ENCODE measurements around the gene SMARCD2. TPM values are rescaled to one million over a fixed set of nuclear protein-coding genes. Genes with fewer than 3 reads are reported as not detected.
"Not testable (repeated sequence)": the region's sequence is repeated elsewhere in the genome, so short reads cannot be mapped to it uniquely, and the experiment has no call there.

The SMARCD2 gene
- total RNA-seq, 2 experiments from 2014 or later, result 129 to 138 TPM

DNA sequence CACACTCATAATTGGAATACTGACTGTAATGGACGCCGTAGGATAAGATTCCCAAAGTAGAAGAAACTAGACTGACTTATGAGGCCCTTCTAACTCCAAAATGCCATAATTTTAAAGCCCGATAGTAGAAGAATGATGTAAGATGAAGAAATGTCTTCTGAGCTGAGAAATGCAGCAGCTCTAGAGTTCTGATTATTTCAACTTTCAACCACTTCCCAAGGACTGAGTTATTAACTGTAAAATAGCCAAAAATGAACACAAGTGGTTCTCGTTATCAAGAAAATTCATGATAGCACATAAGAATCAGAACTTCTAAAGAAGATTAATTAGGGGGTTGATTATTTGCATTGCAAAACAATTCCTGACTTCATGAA, 27.8 kb upstream of the SMARCD2 start:
- H3K4me1 Mint-ChIP-seq; H3K9me3 Mint-ChIP-seq; H3K27ac Mint-ChIP-seq; DNase-seq; POLR2A ChIA-PET; ATAC-seq (ENCODE audit: low read depth); H3K36me3 Mint-ChIP-seq; H3K4me3 Mint-ChIP-seq: not testable (repeated sequence)
- H3K27me3 Mint-ChIP-seq, result peaks cover 19% of the 10 kb centered on the region

DNA sequence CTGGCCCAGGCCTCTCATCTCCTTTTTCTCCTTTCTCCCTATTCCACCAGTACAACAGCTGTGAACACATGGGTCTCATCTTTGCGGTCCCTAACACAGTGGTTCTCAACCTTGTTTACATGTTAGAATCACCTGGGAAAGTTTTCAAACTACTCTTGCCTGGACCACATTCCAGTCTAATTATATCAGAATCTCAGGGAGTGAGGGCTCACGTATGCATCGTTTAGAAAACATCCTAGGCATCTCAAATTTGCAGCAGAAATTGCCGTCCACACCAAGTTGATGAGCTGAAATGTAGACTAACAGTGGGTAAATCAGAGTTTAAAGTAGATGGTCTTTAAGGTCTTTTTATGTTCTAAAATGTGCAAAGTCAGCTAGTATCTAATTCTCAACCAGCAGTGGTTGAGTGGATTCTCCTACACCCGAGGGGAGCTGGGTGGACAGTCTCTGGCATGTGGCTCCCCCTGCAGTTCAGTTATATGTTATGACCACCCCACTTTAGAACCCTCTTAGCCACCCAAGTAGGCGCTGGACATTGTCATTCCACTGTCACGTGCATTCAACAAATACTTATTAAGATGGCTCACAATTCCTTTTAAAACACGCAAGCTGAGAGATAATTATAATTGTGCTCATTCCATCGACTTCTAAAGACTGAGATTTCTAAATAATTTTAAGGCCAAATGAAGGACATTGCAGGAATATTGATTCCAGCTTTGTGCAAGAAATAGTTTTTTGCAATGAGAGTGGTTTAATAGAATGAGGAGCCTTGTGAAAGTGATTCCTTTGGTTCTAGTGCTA, 27.2 kb upstream of the SMARCD2 start:
- H3K4me1 Mint-ChIP-seq; H3K9me3 Mint-ChIP-seq; DNase-seq; H3K27ac Mint-ChIP-seq; ATAC-seq (ENCODE audit: low read depth); H3K36me3 Mint-ChIP-seq; POLR2A ChIA-PET; H3K4me3 Mint-ChIP-seq: not testable (repeated sequence)
- peaks cover 19% of the 10 kb centered on the region for H3K27me3 Mint-ChIP-seq

DNA sequence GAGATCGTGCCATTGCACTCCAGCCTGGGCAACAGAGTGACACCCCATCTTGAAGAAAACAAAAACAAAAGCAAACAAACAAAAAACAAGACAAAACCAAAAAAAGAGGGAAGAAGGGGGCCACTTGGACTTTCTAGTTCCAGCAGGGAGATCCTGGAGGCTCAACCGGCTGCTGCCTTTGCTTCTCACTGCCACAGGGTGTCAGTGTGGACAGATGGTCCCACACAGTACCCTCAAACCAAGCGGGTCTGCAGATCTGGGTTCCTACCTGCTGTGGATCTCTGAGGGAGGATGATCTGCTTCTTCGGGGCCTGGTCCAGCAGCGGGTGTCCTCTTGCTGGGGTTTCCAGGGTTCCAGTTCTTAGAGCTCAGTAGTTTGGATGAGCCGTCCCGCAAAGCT, 24.1 kb upstream of the SMARCD2 start:
- peaks cover 21% of the 10 kb centered on the region for H3K27me3 Mint-ChIP-seq
- DNase-seq, H3K9me3 Mint-ChIP-seq, H3K4me1 Mint-ChIP-seq, H3K27ac Mint-ChIP-seq, POLR2A ChIA-PET, H3K4me3 Mint-ChIP-seq, H3K36me3 Mint-ChIP-seq: not testable (repeated sequence)
- ATAC-seq (ENCODE audit: low read depth), result peak; percentile 45

DNA sequence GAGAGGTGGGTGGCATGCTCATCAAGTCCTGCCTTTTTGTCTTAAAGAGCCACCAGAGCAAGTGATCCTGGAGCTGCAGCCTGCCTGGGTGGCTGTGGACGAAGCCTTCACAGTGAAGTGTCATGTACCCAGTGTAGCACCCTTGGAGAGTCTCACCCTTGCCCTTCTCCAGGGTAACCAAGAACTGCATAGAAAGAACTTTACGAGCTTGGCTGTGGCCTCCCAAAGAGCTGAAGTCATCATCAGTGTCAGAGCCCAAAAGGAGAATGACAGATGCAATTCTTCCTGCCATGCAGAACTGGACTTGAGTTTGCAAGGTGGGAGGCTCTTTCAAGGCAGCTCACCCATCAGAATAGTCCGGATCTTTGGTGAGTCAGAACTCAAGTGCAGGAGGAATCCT, 16.8 kb upstream of the SMARCD2 start:
- DNase-seq, result no peak
- POLR2A ChIA-PET, result no interaction called here
- Mint-ChIP-seq H3K27me3 (peaks cover 30% of the 10 kb centered on the region), H3K27ac (no peak overlapping the region), H3K36me3 (no peaks in the 10 kb centered on the region), H3K9me3 (no peaks in the 10 kb centered on the region), H3K4me3 (no peak overlapping the region), H3K4me1 (no peaks in the 10 kb centered on the region)
- ATAC-seq (ENCODE audit: low read depth), result no peak

DNA sequence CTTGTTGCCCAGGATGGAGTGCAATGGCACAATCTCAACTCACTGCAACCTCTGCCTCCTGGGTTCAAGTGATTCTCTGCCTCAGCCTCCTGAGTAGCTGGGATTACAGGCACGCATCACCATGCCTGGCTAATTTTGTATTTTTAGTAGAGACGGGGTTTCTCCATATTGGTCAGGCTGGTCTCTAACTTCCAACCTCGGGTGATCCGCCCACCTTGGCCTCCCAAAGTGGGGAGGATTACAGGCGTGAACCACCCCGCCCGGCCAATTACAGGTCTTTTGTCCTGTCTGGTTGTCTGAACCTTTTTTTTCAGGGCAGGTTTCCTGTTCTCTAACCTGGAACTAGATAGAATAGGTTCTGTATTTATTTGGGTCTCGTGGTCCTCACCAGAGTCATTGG, 13.9 kb upstream of the SMARCD2 start:
- POLR2A ChIA-PET, result interaction anchor here (0.7 kb wide), 1 partner anchor 586 kb away, joined by 4 read pairs; no protein-coding TSS in a partner anchor
- not testable (repeated sequence) for H3K4me3 Mint-ChIP-seq

DNA sequence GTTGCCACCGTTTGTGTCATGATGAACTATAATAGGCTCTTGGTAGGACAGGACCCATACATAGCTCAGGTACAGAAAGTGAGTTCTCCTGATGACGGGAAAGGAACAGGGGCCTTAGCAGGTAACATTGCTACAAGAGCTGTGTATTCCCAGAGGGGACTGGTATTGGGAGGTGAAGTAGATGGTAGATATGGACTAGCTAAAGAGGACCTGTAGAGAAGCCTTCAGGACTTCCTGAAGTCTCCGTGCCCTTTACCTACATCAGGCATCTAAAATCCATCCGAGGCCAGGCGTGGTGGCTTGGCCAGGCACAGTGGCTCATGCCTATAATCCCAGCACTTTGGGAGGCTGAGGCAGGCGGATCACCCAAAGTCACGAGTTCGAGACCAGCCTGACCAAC, 12.7 kb upstream of the SMARCD2 start:
- POLR2A ChIA-PET, result no interaction called here
- Mint-ChIP-seq H3K27me3 (peaks cover 41% of the 10 kb centered on the region), H3K27ac (no peak overlapping the region)

More for the DNA sequence above, 13.9 kb upstream of the SMARCD2 start:
- not testable (repeated sequence) for H3K4me1 Mint-ChIP-seq; H3K36me3 Mint-ChIP-seq; DNase-seq; H3K9me3 Mint-ChIP-seq; H3K27ac Mint-ChIP-seq; ATAC-seq (ENCODE audit: low read depth)
- H3K27me3 Mint-ChIP-seq, result peaks cover 34% of the 10 kb centered on the region

DNA sequence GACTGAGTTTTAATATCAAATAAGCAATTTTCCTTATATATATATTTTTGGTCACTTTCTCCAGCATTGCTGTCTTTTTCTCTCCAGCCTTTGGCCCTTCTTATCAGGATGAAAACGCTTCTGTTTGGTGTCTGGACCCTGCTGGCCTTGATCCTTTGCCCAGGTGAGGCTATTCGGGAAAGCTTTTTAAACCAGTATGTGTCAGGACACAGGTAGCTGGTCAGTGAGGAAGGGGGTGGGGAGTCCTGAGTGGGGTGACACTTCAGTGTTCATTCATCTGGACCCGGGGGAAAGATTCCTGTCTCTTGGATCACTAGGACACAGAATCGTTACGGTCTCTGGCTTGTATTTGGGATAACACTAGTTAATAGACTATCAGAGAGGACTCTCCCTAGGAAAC, 12.2 kb upstream of the SMARCD2 start:
- DNase-seq (no peak), ATAC-seq (ENCODE audit: low read depth) (no peak)
- Mint-ChIP-seq H3K9me3 (no peaks in the 10 kb centered on the region), H3K27ac (no peak overlapping the region), H3K4me3 (no peak overlapping the region), H3K36me3 (no peaks in the 10 kb centered on the region), H3K4me1 (peaks cover 1% of the 10 kb centered on the region), H3K27me3 (peaks cover 43% of the 10 kb centered on the region)
- POLR2A ChIA-PET, result no interaction called here

More for the DNA sequence above, 12.7 kb upstream of the SMARCD2 start:
- no peak for ATAC-seq (ENCODE audit: low read depth)
- no peak for DNase-seq
- H3K4me1 Mint-ChIP-seq, result no peaks in the 10 kb centered on the region
- H3K9me3 Mint-ChIP-seq, result no peaks in the 10 kb centered on the region
- H3K4me3 Mint-ChIP-seq, result no peak overlapping the region
- no peaks in the 10 kb centered on the region for H3K36me3 Mint-ChIP-seq

DNA sequence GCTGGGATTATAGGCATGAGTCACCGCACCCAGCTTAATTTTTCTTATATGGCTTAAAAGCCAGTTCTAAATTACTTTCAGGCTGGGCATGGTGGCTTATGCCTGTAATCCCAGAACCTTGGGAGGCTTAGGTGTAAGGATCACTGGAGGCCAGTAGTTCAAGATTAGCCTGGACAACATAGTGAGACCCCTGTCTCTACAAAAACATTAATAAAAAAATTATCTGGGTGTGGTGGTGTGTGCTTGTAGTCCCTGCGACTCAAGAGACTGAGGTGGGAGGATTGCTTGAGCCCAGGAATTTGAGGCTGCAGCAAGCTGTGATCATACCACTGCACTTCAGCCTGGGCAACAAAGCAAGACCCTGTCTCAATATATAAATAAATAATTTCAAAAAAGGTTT, 10.8 kb upstream of the SMARCD2 start:
- H3K4me1 Mint-ChIP-seq, result peaks cover 11% of the 10 kb centered on the region
- H3K9me3 Mint-ChIP-seq, result peaks cover under 1% of the 10 kb centered on the region
- POLR2A ChIA-PET, result no interaction called here
- no peak overlapping the region for H3K4me3 Mint-ChIP-seq
- DNase-seq, result no peak
- no peaks in the 10 kb centered on the region for H3K36me3 Mint-ChIP-seq
- H3K27ac Mint-ChIP-seq, result no peak overlapping the region
- no peak for ATAC-seq (ENCODE audit: low read depth)
- peaks cover 37% of the 10 kb centered on the region for H3K27me3 Mint-ChIP-seq

DNA sequence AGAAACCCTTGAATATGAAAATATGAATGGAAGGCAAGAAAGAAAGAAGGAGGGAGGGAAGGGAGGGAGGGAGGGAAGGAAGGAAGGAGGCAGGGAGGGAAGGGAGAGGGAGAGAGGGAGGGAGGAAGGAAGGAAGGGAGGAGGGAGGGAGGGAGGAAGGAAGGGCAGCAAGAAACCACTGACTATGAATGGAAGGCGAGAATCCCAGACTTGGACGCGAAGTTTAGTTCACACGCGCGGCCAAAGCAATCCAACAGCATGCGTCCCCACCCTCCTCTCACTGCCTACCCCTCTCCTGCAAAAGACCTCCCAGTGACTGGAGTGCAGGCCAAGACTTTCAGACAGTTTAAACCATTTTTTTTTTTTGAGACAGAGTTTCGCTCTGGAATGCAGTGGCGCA, 7.9 kb upstream of the SMARCD2 start:
- Mint-ChIP-seq H3K27ac (no peak overlapping the region), H3K4me3 (no peak overlapping the region), H3K36me3 (no peaks in the 10 kb centered on the region), H3K4me1 (peaks cover 18% of the 10 kb centered on the region), H3K9me3 (peaks cover 5% of the 10 kb centered on the region), H3K27me3 (peaks cover 29% of the 10 kb centered on the region)
- no peak for ATAC-seq (ENCODE audit: low read depth)
- POLR2A ChIA-PET, result no interaction called here
- no peak for DNase-seq

DNA sequence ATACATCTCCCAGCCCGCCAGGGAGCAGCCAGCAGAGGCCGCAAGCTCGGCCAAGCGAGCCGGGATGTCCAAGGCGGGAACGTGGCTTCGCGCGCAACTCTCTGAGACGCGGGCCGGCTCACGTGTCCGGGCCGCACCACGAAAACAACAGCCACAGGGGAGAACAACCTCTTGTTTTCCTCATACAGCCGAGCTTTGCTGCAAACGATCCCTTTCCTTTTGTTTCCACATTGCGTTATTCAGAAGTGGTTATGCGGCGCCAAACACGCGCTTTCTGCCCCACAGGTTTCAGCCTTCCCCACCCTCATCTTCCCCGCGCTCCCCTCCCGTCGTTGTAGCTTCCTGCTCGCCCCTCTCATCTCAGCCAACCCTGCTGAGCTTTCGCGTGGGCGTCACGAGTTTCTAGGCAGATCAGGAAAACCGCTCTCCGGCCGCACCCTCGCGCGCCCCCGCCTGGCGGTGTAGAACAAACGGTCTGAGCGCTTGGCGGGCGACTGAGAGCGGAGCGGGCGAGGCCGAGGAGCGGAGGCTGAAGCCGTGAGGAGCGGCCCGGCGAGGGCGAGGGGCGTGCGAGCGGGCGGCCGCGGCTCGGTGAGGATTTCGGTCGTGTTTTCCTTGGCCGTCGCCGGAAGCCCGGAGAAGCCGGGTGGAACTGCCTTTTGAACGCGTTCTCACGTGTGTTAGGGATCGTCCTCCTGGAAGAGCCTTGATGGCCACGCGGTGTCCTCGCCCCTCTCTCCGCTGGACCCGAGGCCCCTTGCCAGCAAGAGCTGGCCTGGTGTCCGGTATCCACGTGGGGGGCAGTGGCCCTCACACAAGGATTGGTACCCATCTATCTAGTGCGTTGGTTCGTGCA, 6.6 kb upstream of the SMARCD2 start:
- peaks cover 25% of the 10 kb centered on the region for H3K27me3 Mint-ChIP-seq
- DNase-seq, result peak; percentile 97
- no peaks in the 10 kb centered on the region for H3K36me3 Mint-ChIP-seq
- POLR2A ChIA-PET, result interaction anchor here (0.7 to 1.6 kb wide), 9 partner anchors 8 to 171 kb away, joined by 3 to 8 read pairs (median 3); partner anchors contain the start of genes ICAM2, LIMD2 and PSMC5
- ATAC-seq (ENCODE audit: low read depth), result peak; percentile 93
- peak overlapping the region; percentile 79 for H3K4me3 Mint-ChIP-seq
- H3K4me1 Mint-ChIP-seq, result peaks cover 23% of the 10 kb centered on the region
- peak overlapping the region; percentile 97 for H3K27ac Mint-ChIP-seq
- H3K9me3 Mint-ChIP-seq, result peaks cover 5% of the 10 kb centered on the region

DNA sequence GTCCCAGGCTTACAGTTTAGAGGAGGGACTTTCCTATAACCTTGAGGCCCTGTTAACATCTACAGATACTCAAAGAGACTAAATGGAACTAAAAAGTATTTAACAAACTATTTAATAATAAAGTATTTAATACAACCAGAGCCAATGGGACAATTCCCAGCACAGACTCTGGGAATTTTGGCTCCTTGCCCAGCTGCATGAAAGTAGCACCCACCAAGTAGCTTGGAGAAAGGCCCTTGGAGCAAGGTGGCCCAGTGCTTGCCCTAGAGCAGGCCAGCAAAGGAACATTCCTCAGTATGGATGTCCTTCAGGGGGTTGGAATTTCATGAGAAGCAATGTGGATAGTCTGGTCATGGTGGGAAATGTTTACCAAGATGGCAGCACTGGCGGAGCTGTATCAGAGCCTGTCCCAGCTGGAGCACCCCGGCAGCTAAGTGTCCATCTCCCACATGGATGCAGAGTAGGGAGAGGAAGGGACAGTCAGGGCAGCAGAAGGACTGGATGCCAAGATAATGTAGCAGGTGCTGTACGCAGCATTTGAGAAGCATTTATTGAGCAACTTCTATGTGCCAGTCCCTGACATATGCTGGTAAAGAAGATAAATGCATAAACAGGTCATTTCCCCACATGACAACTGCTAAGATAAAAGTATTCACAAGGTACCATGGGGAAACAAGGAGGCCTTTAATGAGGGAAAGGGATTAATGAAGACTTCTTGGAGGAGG, 5.2 kb upstream of the SMARCD2 start:
- Mint-ChIP-seq H3K27me3 (peaks cover 23% of the 10 kb centered on the region), H3K27ac (peak overlapping the region; percentile 97), H3K9me3 (peaks cover 5% of the 10 kb centered on the region), H3K4me1 (peaks cover 26% of the 10 kb centered on the region), H3K4me3 (peak overlapping the region; percentile 37), H3K36me3 (no peaks in the 10 kb centered on the region)
- POLR2A ChIA-PET, result interaction anchor here (1.0 to 1.5 kb wide), 4 partner anchors 11 to 153 kb away, joined by 3 to 8 read pairs (median 6); partner anchors contain the start of gene LIMD2
- no peak for DNase-seq
- no peak for ATAC-seq (ENCODE audit: low read depth)

DNA sequence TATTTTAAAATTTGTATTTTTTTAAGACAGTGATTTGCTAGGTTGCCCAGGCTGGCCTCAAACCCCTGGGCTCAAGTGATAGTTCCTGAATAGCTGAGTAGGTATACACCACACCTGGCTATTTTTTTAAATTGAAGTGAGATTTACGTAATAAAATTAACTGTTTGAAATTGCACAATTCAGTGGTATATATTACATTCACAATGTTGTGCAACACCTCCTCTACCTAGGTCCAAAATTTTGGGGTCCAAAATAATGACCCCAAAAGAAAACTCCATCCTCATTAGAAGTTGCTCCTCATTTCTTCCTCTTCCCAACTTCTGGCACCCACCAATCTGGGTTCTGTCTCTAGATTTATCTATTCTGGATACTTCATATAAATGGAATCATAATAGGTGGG, 3.0 kb upstream of the SMARCD2 start:
- DNase-seq (no peak), ATAC-seq (ENCODE audit: low read depth) (no peak)
- Mint-ChIP-seq H3K4me3 (no peak overlapping the region), H3K27ac (no peak overlapping the region), H3K27me3 (peaks cover 9% of the 10 kb centered on the region), H3K9me3 (peaks cover 5% of the 10 kb centered on the region), H3K4me1 (peaks cover 35% of the 10 kb centered on the region), H3K36me3 (no peaks in the 10 kb centered on the region)
- POLR2A ChIA-PET, result no interaction called here

Data from activated naive CD8-positive, alpha-beta T cell treated with anti-CD3 and anti-CD28 coated beads, Interleukin-2, amount 10 ng/mL, durations not matched to agents 7 days and 5 days (primary cell).